ENCODE measurements around the gene ZNF397.

DNA sequence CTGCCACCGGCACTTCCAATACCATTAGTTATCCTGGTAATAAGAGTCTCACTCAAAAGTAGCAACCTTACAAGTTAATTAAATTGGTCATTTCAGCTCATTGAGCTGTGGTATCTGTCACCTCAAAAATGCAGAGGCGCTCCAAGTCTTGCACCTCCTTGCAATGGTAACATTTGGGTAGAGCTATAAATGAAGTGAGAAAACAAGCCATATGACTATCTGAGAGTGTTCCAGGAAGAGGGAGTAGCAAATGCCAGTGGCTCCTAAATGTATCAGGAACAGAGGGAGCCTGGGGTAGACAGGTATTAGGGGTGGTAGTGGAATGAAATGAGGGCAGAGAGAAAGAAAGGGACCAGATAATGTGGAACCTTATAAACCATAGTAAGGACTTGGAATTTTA is 55.2 kb downstream of the ZNF397 start:
- TF ChIP-seq RARB (CRISPR knock-in tag; IDR thresholded peaks at IDR 0.05) = no peak
- TF ChIP-seq GLIS3 (CRISPR knock-in tag; IDR thresholded peaks at IDR 0.05) = no peak
- TF ChIP-seq, protein P1, sequence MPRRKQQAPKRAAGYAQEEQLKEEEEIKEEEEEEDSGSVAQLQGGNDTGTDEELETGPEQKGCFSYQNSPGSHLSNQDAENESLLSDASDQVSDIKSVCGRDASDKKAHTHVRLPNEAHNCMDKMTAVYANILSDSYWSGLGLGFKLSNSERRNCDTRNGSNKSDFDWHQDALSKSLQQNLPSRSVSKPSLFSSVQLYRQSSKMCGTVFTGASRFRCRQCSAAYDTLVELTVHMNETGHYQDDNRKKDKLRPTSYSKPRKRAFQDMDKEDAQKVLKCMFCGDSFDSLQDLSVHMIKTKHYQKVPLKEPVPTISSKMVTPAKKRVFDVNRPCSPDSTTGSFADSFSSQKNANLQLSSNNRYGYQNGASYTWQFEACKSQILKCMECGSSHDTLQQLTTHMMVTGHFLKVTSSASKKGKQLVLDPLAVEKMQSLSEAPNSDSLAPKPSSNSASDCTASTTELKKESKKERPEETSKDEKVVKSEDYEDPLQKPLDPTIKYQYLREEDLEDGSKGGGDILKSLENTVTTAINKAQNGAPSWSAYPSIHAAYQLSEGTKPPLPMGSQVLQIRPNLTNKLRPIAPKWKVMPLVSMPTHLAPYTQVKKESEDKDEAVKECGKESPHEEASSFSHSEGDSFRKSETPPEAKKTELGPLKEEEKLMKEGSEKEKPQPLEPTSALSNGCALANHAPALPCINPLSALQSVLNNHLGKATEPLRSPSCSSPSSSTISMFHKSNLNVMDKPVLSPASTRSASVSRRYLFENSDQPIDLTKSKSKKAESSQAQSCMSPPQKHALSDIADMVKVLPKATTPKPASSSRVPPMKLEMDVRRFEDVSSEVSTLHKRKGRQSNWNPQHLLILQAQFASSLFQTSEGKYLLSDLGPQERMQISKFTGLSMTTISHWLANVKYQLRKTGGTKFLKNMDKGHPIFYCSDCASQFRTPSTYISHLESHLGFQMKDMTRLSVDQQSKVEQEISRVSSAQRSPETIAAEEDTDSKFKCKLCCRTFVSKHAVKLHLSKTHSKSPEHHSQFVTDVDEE (CRISPR knock-in tag; IDR thresholded peaks at IDR 0.05) = no peak
- TF ChIP-seq ISL1 (CRISPR knock-in tag; IDR thresholded peaks at IDR 0.05) = no peak
- TF ChIP-seq, protein P2, sequence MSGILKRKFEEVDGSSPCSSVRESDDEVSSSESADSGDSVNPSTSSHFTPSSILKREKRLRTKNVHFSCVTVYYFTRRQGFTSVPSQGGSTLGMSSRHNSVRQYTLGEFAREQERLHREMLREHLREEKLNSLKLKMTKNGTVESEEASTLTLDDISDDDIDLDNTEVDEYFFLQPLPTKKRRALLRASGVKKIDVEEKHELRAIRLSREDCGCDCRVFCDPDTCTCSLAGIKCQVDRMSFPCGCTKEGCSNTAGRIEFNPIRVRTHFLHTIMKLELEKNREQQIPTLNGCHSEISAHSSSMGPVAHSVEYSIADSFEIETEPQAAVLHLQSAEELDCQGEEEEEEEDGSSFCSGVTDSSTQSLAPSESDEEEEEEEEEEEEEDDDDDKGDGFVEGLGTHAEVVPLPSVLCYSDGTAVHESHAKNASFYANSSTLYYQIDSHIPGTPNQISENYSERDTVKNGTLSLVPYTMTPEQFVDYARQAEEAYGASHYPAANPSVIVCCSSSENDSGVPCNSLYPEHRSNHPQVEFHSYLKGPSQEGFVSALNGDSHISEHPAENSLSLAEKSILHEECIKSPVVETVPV (CRISPR knock-in tag; IDR thresholded peaks at IDR 0.05) = no peak
- TF ChIP-seq ZFP30 (CRISPR knock-in tag; IDR thresholded peaks at IDR 0.05) = no peak
- TF ChIP-seq ARNTL (CRISPR knock-in tag; IDR thresholded peaks at IDR 0.05; ENCODE audit: borderline replicate concordance, low read depth) = no peak
- TF ChIP-seq, protein P3, sequence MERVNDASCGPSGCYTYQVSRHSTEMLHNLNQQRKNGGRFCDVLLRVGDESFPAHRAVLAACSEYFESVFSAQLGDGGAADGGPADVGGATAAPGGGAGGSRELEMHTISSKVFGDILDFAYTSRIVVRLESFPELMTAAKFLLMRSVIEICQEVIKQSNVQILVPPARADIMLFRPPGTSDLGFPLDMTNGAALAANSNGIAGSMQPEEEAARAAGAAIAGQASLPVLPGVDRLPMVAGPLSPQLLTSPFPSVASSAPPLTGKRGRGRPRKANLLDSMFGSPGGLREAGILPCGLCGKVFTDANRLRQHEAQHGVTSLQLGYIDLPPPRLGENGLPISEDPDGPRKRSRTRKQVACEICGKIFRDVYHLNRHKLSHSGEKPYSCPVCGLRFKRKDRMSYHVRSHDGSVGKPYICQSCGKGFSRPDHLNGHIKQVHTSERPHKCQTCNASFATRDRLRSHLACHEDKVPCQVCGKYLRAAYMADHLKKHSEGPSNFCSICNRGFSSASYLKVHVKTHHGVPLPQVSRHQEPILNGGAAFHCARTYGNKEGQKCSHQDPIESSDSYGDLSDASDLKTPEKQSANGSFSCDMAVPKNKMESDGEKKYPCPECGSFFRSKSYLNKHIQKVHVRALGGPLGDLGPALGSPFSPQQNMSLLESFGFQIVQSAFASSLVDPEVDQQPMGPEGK (CRISPR knock-in tag; IDR thresholded peaks at IDR 0.05; ENCODE audit: borderline replicate concordance) = no peak
- TF ChIP-seq TOX (CRISPR knock-in tag; IDR thresholded peaks at IDR 0.05; ENCODE audit: borderline replicate concordance) = no peak
- TF ChIP-seq ZNF8 (CRISPR knock-in tag; IDR thresholded peaks at IDR 0.05) = no peak
- no peak for TF ChIP-seq PPARA (CRISPR knock-in tag; IDR thresholded peaks at IDR 0.05; ENCODE audit: borderline replicate concordance)
- TF ChIP-seq, protein P4, sequence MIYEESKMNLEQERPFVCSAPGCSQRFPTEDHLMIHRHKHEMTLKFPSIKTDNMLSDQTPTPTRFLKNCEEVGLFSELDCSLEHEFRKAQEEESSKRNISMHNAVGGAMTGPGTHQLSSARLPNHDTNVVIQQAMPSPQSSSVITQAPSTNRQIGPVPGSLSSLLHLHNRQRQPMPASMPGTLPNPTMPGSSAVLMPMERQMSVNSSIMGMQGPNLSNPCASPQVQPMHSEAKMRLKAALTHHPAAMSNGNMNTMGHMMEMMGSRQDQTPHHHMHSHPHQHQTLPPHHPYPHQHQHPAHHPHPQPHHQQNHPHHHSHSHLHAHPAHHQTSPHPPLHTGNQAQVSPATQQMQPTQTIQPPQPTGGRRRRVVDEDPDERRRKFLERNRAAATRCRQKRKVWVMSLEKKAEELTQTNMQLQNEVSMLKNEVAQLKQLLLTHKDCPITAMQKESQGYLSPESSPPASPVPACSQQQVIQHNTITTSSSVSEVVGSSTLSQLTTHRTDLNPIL (CRISPR knock-in tag; IDR thresholded peaks at IDR 0.05; ENCODE audit: low read depth) = no peak
- TF ChIP-seq SNAI2 (CRISPR knock-in tag; IDR thresholded peaks at IDR 0.05) = no peak
- no peak for TF ChIP-seq CSDC2 (CRISPR knock-in tag; IDR thresholded peaks at IDR 0.05)

Data from SK-N-SH treated with all-trans-retinoic acid at 6 μM for 48 hours (cell line).